NCI-H2081 treated with DMSO at 0.1 percent for 48 hours (cell line): ENCODE results near the gene POTED.
"Not testable (repeated sequence)": the region's sequence is repeated elsewhere in the genome, so short reads cannot be mapped to it uniquely, and the experiment has no call there.

Source experiments
- DNase-seq: peaks from one replicate; lab custom pipeline; 2025; lab: John Stamatoyannopoulos, UW

The POTED gene

DNA sequence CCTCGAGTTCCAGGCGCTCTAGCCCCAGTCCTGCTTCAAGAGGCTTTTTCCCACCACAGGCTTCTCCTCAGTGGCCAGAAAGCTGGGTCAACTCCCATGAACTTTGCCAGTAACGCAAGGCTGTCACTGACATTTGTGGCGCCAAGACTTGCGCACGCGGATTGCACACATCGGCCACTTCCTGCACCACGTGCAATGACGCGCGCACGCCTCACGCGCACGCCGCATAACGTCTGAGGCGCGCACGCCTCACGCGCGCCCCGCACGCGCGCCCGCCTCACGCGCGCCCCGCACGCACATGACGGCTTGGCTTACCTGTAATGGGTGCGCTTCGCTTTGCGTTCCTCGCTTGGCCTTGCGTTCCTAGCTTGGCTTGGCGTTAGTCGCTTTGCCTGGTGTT lies at the start of gene POTED:
TSS of gene POTED (plus strand) at position 301 of the 400 bp plus-strand sequence. CDS start 452 bp downstream, outside the sequence.
- not testable (repeated sequence) for DNase-seq

DNA sequence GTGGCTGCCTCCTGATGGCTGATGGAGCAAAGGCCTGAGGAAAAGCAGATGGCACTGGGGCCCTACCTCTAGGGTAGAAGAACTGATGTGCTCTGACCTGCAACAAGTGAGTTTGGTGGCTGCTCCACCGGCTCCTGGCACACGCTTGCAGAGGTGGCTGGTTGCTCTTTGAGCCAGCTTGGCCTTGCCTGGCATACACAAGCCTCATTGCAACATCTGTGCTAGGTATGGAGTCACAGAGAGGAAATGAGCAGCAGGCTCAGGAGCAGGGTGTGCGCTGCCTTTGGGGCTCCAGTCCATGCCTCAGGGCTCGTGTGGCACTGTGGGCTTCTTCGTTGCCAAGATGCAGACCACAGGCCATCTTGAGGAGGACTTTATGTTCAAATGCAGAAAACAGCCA lies 40.5 kb downstream of the POTED start:
- DNase-seq: not testable (repeated sequence)

DNA sequence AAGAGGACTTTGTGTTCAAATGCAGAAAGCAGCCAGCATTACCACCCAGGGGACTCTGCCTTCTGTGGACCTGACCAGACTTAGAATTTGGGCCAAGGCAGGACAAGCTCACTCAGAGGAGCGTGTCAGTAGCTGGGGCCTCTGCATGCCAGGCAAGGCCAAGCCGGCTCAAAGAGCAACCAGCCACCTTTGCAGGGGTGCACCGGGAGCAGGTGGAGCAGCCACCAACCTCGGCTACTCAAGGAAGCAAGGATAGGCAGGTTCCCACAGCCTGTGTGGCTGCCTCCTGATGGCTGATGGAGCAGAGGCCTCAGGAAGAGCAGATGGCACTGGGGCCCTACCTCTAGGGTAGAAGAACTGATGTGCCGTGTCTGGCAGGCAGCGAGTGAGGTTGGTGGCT lies 42.2 kb downstream of the POTED start:
- DNase-seq: not testable (repeated sequence)
